NCI-H128 (cell line): ENCODE data around the gene GAST.
"Not testable (repeated sequence)": the region's sequence is repeated elsewhere in the genome, so short reads cannot be mapped to it uniquely, and the experiment has no call there.

Source experiments
- DNase-seq: peaks from one replicate; lab custom pipeline; 2025; ENCODE audit not compliant: unreplicated experiment; lab: John Stamatoyannopoulos, UW

Gene GAST

GRCh38 chr17:41683441-41684007 is 28.6 kb upstream of the GAST start:
- DNase-seq, result no peak

- DNase-seq, result no peak
Measured at GRCh38 chr17:41684035-41684434, 28.1 kb upstream of the GAST start.

GRCh38 chr17:41685753-41686152 is 26.4 kb upstream of the GAST start:
- not testable (repeated sequence) for DNase-seq

DNA sequence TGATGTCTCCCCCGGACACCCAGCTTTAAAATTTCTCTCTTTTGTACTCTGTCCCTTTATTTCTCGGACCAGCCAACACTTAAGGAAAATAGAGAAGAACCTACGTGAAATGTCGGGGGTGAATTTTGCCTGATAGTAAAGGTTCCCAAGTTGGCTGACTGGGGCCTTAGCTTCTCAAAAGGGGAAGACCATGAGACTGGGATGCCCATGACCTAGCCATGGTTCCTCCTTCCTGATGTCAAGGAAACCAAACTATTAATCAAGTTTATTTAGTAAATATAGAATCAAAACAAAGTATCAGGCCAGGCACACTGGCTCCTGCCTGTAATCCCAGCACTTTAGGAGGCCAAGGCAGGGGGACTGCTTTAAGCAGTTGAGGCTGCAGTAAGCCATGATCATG is 25.9 kb upstream of the GAST start:
- no peak for DNase-seq

- DNase-seq, result no peak
Measured at GRCh38 chr17:41687828-41688640, 24.1 kb upstream of the GAST start.

DNA sequence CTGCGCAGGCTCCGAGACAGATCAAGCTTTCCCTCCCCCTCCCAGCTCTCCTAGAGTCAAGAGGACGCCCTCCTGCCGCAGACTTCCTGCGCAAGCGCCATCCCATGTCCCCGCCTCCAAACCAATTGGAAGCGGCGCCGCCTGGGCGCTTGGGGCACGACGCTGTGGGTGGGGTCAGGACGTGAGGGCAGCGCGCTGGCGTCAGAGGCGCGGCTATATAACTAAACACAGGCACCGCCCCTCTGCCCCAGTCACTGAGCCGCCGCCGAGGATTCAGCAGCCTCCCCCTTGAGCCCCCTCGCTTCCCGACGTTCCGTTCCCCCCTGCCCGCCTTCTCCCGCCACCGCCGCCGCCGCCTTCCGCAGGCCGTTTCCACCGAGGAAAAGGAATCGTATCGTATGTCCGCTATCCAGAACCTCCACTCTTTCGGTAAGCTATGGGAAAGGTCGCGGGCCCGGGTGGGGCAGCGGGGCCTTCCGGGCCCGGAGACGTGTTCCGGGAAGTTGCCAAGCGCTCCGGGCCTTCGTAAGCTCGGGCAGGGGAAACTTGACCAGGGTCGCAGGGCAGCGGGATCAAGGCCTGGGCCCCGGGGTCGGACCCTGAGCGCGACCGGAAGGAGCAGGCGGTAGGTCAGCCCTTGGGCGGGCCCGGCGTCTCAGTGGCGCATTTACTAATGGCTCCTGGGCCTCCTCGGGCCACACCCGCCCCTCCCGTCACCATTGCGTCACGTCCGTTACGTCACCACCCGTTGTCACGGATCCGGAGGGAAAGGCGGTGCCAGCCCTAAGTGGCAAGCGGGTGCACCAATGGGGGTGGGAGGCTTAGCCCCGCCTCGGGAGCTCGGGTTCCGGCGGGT is 23.3 kb upstream of the GAST start, which contains the start of gene EIF1:
Gene EIF1, plus strand, starts transcription at position 245 of the 856 bp plus-strand sequence. Its CDS starts 154 bp downstream, at position 399.
- DNase-seq, result peak; percentile 96

DNA sequence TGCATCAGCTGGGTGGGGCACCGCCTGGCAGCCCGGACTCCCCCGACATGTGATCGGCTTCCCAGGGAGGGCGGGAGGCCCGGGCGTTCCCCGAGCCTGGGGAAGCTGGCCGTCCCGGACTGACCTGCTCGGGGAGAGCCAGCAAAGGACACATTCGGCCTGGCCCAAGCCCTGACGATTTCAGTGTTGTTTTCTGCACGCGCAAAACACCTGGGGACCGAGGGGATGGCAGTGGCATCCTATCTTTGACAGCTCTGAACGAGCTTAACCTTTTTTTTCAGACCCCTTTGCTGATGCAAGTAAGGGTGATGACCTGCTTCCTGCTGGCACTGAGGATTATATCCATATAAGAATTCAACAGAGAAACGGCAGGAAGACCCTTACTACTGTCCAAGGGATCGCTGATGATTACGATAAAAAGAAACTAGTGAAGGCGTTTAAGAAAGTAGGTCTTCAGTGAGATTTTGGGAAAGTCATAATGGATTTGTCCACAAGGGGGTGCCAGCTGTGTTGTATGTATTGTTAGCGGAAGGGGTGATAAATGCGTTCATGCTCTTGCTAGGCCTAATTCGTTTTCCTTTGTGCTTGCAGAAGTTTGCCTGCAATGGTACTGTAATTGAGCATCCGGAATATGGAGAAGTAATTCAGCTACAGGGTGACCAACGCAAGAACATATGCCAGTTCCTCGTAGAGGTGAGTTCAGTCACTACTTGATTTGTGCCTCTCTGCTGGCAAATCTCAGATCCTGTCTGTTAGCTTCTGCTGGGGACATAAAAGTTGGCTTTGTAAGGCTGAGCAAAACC is 22.4 kb upstream of the GAST start:
- DNase-seq, result no peak

GRCh38 chr17:41690497-41690896 is 21.6 kb upstream of the GAST start:
- DNase-seq, result no peak

- DNase-seq, result no peak
Measured at GRCh38 chr17:41691031-41691777, 20.9 kb upstream of the GAST start.

- no peak for DNase-seq
Measured at GRCh38 chr17:41692722-41693521, 19.2 kb upstream of the GAST start.

DNA sequence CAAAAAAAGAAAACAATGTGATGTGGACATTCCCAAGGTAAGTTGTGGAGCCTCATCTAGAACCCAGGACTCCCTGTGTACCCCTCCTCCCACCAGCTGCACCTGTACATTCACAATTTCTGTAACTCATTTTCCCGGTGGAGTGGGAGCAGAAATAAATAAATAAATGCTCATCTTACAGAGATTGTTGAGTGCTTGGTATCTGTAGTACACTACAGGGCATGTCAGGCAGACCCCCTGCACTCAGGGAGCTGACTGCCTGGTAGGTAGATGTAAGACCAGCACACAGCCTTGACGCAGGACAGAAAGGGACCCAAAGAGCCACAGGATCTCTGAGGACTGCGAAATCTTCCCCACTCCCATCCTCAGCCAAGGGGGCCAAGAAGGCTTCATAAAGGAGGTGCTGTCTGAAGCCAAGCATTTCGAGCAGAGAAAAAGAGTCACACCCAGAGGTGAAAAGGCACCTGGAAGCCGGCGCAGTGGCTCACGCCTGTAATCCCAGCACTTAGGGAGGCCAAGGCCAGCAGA is 16.9 kb upstream of the GAST start:
- no peak for DNase-seq

GRCh38 chr17:41695954-41696757 is 16.0 kb upstream of the GAST start:
- DNase-seq, result peak; percentile 59

DNA sequence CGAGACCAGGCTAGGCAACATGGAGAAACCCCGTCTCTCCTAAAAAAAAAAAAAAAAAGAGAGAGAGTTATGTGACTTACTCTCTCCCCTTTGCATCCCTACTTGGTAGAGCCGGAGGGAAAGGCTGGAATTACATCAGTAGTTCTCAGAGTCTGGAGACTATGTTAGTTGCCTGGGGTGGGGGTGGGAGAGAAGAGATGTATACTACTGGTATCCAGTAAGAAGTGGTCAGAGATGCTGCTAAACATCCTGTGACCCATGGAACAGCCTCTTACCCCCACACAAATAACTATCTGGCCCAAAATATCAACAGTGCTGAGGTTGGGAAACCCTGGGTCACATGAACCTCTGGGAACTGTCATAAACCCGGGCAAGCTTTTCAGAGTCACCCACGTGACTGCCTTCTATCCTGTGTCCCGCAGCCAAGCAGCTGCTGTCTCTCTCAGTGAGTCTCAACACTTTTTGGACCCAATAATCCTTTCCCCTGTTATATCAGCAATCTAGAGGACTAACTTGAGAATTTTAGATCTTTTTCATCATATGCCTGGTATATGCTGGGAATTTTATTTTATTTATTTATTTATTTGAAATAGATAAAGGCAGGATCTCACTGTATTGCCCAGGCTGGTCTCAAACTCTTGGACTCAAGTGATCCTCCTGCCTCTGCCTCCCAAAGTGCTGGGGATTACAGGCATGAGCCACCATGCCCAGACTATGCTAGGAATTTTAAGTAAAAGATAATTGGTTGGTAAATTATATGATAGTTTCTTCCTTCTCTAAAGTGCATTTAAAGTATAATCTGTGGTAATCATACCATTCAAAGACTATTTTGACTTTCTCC is 14.8 kb upstream of the GAST start:
- no peak for DNase-seq

GRCh38 chr17:41700843-41701242 is 11.3 kb upstream of the GAST start:
- not testable (repeated sequence) for DNase-seq

- no peak for DNase-seq
Measured at GRCh38 chr17:41702712-41703111, 9.4 kb upstream of the GAST start.

DNA sequence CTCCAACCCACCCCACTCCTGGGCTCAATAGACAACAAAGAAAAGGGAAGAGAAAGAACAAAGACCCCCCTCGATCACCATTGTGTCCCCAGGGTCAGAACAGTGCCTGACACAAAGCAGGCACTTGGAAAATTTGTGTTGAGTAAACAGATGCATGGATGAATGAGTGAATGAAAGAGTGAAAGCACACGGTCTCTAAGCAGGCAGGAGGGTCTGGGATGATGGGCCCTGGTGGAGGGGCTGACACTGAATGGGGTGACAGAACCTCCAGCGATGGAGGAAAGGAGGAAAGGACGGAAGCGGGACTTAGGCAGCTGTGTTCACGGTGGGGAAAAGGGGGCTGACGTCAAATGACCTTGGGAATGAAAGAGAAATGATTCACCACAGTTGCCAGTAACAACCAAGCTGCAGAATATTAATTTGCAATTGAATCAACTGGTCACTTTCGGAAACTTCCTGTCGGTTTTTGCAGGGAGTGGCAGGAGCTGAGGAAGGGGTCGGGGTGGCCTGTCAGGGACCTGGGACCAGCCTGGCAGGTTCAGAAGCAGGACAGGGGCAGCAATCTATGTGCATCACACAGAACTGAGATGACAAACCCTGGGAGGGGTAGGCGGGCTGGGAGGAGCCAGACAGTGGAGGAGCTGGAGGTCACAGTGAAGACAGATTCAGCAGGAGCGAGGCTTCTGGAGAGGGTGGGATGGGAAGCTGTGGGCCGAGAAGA is 6.7 kb upstream of the GAST start:
- DNase-seq, result no peak
